GM19438 (cell line): ENCODE measurements around the gene PMM2.
"Not testable (repeated sequence)": the region's sequence is repeated elsewhere in the genome, so short reads cannot be mapped to it uniquely, and the experiment has no call there.

Source experiments
- ATAC-seq: cut with Tn5 transposase; IDR thresholded peaks from one replicate; pipeline ENCODE4 v1.9.1; 2021; ENCODE audit warnings: low read depth; ENCODE audit not compliant: unreplicated experiment

PMM2 gene

DNA sequence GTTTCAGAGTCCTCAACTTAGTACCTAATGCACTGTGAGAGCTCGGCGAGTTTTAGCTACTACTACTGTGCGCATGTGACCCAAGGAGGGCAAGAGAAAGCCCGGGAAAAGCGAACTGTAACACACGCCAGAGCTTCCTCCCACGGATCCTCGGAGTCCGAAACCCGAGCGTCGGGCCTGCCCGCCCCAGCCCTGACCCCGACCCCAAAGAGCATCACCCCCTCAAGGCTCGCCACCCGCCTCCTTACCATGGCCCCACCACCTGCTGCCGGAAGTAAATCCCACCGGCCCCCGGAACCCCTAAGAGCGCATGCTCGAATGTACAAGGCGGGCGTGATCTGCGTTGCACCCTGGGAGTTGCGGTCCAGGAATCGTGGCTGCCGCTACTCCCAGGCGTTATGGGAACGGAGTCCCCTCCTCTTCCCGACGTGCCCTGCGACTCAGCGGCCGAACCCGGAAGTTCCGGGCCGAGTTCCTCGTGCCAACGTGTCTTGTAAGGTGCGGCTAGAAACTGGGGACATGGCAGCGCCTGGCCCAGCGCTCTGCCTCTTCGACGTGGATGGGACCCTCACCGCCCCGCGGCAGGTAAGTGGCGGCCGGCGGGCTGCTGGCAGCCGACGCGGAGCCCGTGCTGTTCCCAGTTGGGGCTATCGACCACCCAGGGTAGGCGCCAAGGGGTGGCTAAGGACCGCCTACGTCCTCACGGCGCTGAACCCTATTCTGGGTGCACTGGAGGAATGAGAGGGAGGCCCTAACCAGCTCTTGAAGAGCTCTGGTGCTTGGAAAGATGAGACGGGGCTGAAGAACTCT, at the start of gene PMM2, which contains the start of gene TMEM186:
TSS of gene PMM2 (plus strand) at position 476 of the 810 bp plus-strand sequence. CDS start at position 520, 44 bp downstream.
TSS of gene TMEM186 (minus strand) at position 276 of the 810 bp plus-strand sequence. CDS start at position 251, 25 bp downstream.
- ATAC-seq: peak; percentile 88

DNA sequence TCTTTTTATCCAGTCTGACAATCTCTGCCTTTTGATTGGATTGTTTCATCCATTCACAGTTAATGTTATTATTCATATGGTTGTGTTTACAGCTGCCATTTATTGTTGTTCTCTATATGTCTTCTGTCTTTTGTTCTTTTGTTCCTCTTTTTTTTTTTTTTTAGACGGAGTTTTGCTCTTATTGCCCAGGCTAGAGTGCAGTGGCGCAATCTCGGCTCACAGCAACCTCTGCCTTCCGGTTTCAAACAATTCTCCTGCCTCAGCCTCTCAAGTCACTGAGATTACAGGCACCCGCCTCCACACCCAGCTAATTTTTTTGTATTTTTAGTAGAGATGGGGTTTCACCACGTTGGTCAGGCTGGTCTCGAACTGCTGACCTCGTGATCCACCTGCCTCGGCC, 48.7 kb upstream of the PMM2 start:
- not testable (repeated sequence) for ATAC-seq

DNA sequence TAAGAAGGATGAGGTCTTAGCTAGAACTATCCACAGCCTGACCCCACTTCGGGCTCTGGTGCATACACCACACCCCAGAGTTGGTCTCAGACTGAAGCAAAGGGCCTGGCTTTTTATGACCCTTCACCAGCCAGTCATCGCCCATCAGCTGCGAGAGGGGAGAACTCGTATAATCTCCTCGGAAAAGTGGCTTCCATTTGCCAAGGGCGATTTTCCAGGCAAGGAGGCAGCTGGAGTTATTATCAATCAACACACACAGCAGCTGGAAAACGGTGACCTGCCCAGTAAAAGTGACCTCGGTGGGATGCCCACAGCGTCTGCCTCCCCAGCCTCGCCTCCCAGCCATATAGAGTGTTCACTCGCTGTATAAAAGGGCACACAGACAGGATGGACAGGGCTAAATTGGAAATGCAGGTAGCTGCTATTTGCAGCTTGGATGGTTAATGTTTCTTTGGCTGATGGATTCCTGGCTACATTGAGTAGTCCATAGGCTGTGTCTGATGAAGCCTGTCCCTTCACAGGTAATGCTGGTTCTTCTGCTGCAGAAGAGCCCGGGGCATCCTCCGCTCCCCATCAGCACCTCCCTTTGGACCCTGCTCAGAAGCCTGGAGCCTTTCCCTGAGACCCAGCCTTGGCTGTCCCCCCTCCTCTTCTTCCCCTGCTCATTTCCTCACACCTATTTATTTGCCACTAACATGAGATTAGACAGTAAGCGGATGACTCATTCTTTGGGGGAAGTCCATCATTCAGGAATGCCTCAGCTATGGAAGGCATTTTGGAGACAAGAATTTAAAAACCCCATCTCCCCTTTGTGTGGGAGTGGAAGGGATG, 45.9 kb upstream of the PMM2 start:
- no peak for ATAC-seq

DNA sequence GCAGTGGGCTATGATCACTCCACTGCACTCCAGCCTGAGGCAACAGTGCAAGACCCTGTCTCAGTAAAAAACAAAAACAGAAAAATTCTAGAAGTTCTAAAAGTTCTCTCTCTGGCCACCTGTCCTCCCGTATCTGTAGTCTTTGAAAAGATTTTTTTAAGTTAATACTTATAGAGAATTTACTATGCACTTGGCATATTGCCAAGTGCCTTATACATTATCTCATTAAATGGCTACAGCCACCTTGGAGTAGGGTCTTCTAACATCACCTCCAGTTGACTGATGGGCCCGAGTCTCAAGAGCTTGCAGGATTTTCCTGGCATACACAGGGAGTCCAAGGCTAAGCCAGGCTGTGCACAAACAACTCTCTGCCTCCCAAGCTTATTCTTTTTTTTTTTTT, 44.9 kb upstream of the PMM2 start:
- ATAC-seq: no peak

DNA sequence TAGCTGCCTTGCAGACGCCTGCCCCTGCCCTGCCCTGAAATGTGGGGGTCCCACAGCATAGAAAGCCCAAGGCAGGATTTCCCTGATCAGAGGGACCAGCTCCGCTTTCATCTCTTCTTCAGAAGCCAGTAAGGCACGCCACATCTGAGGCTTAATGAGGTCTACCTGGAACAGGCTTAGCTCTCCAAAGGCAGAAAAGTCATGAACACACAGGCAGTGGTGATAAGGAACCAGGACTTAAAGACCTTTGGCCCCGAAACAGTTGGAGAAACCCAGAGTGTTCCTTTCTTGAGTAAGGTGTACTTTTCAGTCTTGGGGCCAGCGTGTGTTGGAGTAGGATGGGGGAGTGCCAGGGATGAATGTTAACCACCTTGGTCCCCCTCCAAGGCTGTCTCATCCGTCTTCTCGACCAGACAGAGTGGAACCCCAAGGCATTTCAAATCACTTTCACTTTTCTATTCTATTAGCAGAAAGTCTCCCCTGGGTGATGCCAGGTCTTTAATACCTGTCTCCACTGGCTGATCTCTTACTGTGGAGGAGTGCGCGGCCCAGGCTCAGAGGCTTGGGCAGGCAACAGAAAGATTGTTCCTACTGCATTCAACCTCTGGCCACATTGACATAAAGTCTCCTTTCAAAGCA, 44.1 kb upstream of the PMM2 start:
- no peak for ATAC-seq

DNA sequence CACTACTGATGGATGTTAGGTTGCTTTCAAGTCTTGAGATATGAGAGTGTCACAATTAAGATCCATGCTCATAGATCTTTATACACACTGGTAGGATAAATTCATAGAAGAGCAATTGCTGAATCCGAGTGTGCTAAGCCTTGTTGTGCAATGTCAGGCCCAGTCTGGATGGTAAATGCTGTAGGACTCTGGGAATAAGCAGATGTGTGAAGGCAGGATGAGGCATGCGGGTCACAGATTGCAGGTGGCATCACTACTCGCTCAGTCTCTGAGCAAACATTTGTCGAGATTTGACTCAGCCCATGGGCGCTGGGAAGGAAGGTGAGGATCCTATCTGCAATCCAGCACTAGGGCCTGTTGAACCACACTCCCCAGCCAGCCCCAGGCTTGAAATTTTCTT, 40.9 kb upstream of the PMM2 start:
- ATAC-seq: no peak

DNA sequence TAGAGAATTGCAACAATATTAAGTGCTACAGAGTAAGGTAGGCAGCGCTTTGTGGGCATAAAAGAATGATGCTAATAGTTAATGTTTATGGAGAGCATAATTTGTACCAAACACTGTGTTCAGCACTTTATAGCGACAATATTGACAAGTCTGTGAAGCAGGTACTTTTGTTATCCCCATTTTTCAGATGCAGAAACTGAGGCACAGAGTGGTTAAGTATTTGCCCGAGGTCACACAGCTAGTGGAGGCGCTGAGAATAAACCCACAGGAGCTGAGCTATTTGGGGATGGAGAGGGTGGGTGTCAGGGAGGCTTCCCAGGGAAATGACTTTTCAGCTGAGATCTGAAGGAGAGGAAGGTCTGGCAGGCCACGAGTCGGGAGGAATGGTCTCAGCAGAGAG, 39.6 kb upstream of the PMM2 start:
- no peak for ATAC-seq

DNA sequence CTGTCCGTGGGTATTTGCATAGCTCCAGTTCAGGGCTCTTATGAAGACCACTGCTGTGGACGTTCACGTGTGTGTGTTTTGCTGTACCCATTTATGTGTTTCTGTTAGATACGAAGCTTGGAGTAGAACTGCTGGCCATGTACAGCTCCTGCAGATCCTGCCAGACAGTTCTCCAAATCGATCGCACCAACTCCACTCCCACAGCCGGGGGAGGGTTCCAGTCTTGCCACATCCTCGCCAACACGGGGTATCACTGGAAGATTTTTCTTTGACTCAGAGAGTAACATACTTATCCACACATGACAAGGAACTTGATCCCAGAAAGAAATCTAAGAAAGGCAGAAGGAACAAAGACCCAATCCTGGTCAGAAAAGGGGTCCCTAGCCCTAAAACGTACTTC, 37.6 kb upstream of the PMM2 start:
- no peak for ATAC-seq

DNA sequence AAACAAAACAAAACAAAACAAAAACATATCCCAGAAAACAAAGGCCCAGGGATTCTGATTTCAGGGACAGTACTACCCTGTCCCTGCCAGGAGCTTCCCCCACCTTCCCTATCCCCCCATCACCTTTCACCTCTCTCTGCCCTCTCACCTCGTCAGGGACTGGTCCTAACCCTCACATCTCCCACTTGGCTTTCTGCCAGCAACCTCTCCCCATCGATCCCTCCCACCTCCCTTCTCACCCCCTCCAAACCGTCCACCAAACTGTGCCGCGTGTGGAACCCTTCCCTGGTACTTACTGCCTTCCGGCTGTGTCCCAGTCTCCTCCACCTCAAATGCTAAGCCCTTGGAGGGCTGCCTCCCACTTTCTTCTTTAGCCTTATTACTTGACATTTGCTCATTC, 36.6 kb upstream of the PMM2 start:
- ATAC-seq: no peak

DNA sequence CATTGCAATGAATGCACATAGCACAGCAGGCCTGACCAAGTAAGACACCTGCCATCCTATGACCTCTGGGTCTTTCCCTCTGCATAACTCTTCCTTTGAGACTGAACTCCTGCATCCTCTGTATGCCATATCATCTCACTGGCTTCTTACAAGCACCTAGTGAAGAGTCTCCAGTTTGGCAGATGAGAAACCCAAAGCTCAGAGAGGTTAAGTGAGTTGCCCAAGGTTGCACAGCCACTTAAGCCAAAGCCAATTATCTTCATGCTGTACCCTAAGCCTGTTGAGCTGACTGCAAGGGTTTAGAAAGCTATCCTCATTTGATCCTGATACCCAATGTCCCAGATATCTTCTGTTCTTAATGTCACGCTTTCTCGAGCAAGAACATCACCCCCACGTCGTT, 35.4 kb upstream of the PMM2 start:
- no peak for ATAC-seq

DNA sequence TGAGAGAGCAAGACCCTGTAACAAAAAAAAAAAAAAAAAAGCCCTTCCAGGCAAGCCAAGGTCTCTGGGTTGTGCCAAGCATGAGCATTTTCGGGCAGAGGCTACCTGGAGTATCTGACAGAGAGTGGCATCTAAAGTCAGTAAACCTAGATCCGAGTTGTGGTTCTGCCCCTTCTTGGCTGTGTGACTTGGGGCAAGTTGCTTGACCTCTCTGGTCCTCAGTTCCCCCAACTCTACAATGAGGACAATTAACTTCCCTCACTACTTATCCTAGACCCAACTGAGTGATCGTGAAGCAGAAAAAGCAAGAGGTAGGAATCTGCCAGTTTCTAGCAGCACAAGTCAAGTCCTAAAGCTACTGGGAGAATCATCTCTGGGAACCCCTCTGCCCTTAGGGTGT, 34.6 kb upstream of the PMM2 start:
- ATAC-seq: no peak

DNA sequence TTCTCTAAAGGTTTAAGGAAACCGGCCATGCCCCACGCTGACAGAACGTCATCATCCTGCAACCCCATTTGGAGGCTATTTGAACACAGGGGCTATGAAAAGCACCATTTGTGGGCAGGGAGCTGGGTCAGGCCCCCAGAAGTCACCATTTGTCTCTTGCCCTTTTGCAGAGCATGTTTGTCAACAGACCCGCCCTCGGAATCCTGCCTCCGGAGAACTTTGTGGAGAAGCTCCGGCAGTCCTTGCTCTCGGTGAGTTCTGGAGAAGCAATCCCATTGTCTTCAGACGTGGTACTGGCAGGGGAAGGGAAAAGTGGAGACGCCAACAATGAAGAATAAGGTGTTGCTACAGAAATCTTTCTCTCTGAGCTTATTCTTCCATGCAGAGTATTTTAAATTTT, 33.7 kb upstream of the PMM2 start:
- no peak for ATAC-seq

DNA sequence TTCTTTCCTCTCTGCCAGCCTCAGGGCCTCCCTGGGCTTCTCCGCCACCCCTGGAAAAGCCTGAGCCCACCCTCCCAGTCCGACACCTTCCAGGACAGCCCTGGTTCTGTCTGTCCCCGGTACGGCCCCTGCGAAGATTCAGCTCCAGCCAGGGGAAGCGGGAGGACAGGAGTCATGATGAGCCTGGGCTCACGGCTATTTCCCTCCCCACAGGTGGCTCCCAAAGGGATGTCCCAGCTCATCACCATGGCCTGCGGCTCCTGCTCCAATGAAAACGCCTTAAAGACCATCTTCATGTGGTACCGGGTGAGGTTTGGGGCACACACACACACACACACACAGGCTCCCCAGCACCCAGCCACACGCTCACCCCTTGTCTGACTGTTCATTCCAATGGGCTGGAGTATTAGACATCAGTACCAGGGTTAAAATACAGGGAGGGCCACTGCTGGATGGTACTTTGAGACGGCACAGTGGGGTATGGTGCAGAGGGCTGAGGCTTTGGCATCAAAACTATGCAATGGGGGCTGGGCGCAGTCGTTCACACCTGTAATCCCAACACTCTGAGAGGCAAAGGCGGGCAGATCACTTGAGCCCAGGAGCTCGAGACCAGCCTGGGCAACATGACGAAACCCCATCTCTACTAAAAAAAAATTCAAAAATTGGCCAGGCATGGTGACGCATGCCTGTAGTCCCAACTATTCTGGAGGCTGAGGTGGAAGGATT, 33.0 kb upstream of the PMM2 start:
- no peak for ATAC-seq

DNA sequence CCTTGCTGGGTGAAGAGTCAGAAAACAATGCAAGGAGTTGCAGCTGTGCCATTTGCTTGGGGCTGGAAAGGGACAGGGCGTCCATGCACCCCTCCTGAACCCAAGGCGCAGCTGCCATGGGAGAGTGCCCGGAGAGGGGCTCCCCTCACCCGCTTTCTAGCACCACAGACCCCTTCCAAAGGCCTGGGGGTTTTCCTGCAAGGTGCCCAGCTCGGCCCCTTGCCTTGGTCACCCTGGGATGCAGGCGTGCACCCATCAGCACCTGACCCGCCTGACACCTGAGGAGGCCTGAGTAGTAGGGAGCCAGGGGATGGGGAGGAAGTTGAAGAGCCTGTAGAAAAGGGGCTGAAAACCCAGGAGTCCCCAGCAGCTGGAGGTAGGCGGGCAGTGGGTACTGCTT, 30.5 kb upstream of the PMM2 start:
- no peak for ATAC-seq

DNA sequence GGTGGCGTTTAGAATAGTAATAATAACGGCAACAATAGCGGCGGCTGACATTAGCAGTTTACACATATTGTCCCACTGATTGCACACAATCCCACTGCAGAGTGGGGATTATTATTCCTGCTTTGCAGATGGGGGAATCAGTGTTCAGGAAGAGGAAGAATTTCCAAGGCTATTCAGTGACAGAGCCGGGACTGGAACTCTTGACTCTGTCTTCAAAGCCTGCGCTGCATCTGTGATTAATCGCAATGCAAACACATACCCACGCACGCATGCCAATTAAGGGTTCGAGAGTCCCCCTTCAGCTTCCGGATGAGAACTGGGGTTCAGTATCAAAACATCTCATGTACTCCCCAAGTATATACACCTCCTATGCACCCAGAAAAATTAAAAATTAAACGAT, 29.4 kb upstream of the PMM2 start:
- ATAC-seq: no peak

DNA sequence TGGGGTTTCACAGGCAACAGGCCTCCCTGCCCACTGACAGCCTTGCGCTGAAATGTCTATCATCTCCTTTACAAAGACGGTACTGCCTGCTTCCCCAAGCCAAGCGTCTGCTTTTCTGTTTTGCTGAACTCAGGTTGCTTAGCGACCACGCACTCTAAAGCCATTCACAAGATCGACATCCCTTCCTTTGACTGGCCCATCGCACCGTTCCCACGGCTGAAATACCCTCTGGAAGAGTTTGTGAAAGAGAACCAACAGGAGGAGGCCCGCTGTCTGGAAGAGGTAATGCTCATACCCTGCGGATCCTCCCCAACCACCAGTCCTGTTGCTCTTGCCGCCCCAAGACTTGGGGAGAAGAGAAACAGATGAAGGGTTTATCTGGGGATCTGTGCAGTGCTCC, 28.9 kb upstream of the PMM2 start:
- ATAC-seq: no peak

DNA sequence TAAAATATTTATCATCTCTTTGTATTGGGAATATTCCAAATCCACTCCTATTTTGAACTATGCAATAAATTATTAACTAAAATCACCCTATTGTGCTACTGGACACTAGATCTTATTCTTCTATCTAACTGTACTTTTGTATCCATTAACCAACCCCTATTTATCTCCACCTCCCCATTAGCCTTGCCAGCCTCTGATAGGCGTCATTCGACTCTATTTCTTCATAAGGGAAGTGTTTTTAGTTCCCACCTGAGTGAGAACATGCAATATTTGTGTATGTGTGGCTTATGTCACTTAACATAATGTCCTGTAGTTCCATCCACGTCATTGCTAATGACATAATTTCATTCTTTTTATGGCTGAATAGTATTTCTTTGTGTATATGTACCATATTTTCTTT, 24.1 kb upstream of the PMM2 start:
- ATAC-seq: no peak

DNA sequence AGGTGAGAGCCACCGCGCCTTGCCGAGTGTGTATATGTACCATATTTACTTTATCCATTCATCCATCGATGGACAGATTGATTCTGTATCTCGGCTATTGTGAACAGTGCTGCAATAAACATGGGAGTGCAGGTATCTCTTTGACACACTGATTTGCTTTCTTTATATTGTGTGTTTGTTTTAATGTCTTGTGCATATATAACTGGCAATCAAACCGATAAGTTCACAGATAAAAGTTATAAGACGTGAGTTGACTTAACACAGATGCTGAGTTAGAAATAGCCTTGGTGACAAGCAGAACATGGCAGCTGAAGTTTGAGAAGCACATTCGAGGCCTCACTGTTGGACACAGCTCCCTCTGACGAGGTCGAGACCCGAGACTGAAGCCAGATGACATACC, 23.4 kb upstream of the PMM2 start:
- no peak for ATAC-seq

DNA sequence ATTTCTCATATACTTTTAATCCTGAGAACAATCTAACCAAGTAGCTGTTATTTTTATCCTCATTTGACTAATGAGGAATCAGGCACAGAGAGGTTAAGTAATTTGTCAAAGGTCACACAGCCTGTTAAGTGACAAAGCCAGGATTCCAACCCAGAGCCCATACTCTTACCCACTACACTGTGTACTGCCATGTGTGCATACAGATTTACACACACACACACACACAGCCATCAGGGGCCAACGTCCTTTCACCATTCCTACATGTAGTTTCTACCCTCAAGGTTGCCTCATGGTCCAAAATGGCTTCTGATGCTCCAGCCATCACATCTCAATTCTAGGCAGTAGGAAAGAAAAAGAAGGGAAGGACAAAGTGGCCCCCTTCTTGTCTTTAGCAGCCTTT, 22.3 kb upstream of the PMM2 start:
- no peak for ATAC-seq

DNA sequence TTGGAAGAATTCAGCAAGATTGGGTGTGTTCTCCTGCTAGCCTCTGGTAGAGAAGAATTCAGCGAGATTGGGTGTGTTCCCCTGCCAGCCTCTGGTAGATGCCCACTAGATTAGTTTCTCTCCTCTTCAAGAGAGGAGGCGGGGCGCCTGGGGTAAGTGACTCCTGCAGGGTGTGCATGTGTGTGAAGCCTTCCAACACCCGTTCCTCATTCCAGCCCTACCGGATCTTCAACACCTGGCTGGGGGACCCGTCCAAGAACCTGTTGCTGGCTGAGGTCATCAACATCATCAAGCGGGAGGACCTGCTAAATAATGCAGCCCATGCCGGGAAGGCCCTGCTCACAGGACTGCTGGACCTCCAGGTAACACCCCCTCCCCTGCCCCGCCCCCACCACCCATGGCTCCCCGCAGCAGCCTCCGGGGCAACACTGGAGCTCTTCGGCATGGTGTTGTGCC, 21.5 kb upstream of the PMM2 start:
- ATAC-seq: no peak

DNA sequence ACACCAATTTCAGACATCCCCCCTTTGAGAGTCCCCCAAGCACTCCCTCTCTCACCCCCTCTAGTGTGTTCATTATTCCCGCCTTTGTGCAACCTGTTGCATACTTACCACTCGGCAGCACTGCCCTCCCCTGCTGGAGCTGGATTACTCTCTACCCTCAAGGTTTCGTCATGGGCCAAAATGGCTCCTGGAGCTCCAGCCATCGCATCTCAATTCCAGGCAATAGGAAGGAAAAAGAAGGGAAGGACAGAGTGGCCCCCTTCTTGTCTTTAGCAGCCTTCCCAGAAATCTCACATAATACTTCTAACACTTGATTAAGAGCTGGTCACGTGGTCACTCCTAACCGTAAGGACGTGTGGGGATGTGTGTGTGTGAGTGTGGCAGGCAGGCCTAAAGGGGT, 20.4 kb upstream of the PMM2 start:
- no peak for ATAC-seq
